ENCODE data around the gene PSTPIP2. TPM values are rescaled to one million over a fixed set of nuclear protein-coding genes. Genes with fewer than 3 reads are reported as not detected.

Gene PSTPIP2
- total and polyA plus RNA-seq, 9 of the 15 experiments (the other 6 are each of a cell fraction or from before 2014, with no cell fraction given): 14.0 to 45.7 (median 27.1) TPM

GRCh38 chr18:46060359-46060841 lies 11.7 kb downstream of the PSTPIP2 start (continued):
- TF ChIP-seq ZNF639 (CRISPR knock-in tag; conservative IDR thresholded peaks at IDR 0.05 in 1 of 2, IDR thresholded peaks at IDR 0.05 in 1 of 2): 0 out of 4 replicates have a peak, but pooled peaks of 1 of the 2 experiments have one; percentile 49
- no peak for TF ChIP-seq ZNF274 (IDR thresholded peaks at IDR 0.05; ENCODE audit: borderline replicate concordance, low read depth, low read length)
- no peak for TF ChIP-seq CEBPZ (IDR thresholded peaks at IDR 0.05; ENCODE audit: borderline replicate concordance, low read depth, low read length)
- TF ChIP-seq JUN (IDR thresholded peaks at IDR 0.05; ENCODE audit: borderline replicate concordance, low read depth, low read length): no peak
- no peak for TF ChIP-seq JUN (CRISPR knock-in tag; IDR thresholded peaks at IDR 0.05; ENCODE audit: borderline replicate concordance)
- TF ChIP-seq ZNF77 (CRISPR knock-in tag; IDR thresholded peaks at IDR 0.05): no peak
- TF ChIP-seq CHCHD3 (CRISPR knock-in tag; IDR thresholded peaks at IDR 0.05): no peak
- TF ChIP-seq ZNF408 (CRISPR knock-in tag; IDR thresholded peaks at IDR 0.05; ENCODE audit: low read depth): no peak
- TF ChIP-seq RBM34 (IDR thresholded peaks at IDR 0.05; ENCODE audit: borderline replicate concordance, insufficient read depth, low read length): no peak
- TF ChIP-seq ILK (tag; IDR thresholded peaks at IDR 0.05; ENCODE audit: borderline replicate concordance, low read depth): no peak
- no peak for TF ChIP-seq AFF4 (CRISPR knock-in tag; IDR thresholded peaks at IDR 0.05)
- no peak for TF ChIP-seq NONO (IDR thresholded peaks at IDR 0.05; ENCODE audit: low read depth in 2 of 2, low read length in 1 of 2)
- no peak for TF ChIP-seq GABPB2 (CRISPR knock-in tag; conservative IDR thresholded peaks at IDR 0.05)
- peak; percentile 70 for TF ChIP-seq ZNF395 (CRISPR knock-in tag; IDR thresholded peaks at IDR 0.05)
- TF ChIP-seq BRF2 (IDR thresholded peaks at IDR 0.05; ENCODE audit: borderline replicate concordance, insufficient read depth, insufficient read length): no peak
